HepG2 (cell line): ENCODE measurements around the gene CARHSP1. TPM values are rescaled to one million over a fixed set of nuclear protein-coding genes. Genes with fewer than 3 reads are reported as not detected.

Experiments used
- E2F2 ChIP-seq: sonication (generic); formaldehyde crosslinking; IDR thresholded peaks from 2 replicates; pipeline ENCODE4 v1.4.0; 2020; ENCODE audit warnings: missing genetic modification reagents, borderline replicate concordance
- FOSL2 ChIP-seq: sonication (generic); formaldehyde crosslinking; IDR thresholded peaks from 2 replicates; pipeline ENCODE4 v1.4.0; 2020; ENCODE audit warnings: missing genetic modification reagents
- KLF9 ChIP-seq: IDR thresholded peaks from 2 replicates; pipeline ENCODE4 v1.6.1; 2016; ENCODE audit warnings: low read depth
- NFRKB ChIP-seq: fragments of 450-650 bp; IDR thresholded peaks from 2 replicates; pipeline ENCODE4 v1.6.1; 2017
- NR3C1 ChIP-seq: sonication (generic); formaldehyde crosslinking; IDR thresholded peaks from 2 replicates; pipeline ENCODE4 v1.4.0; 2020; ENCODE audit warnings: missing genetic modification reagents
- PREB ChIP-seq: sonication (generic); formaldehyde crosslinking; IDR thresholded peaks from 2 replicates; pipeline ENCODE4 v1.4.0; 2020; ENCODE audit warnings: missing genetic modification reagents
- RARA ChIP-seq: IDR thresholded peaks from 2 replicates; pipeline ENCODE4 v1.6.1; 2016; ENCODE audit warnings: missing genetic modification reagents, missing compliant biosample characterization
- RBM22 ChIP-seq: fragments of 200-400 bp; formaldehyde crosslinking; optimal IDR thresholded peaks from 2 replicates; pipeline ENCODE3; 2017; ENCODE audit warnings: mild to moderate bottlenecking, low read length, moderate library complexity
- SP140L ChIP-seq: sonication (generic); formaldehyde crosslinking; IDR thresholded peaks from 2 replicates; pipeline ENCODE4 v1.4.0; 2020; ENCODE audit warnings: missing genetic modification reagents, borderline replicate concordance
- TEAD2 ChIP-seq: sonication (generic); formaldehyde crosslinking; IDR thresholded peaks from 2 replicates; pipeline ENCODE4 v1.9.0; 2021; ENCODE audit warnings: missing genetic modification reagents
- THYN1 ChIP-seq: sonication (generic); formaldehyde crosslinking; IDR thresholded peaks from 2 replicates; pipeline ENCODE4 v1.8.1; 2023; ENCODE audit warnings: low read depth, mild to moderate bottlenecking, moderate library complexity, missing genetic modification reagents, borderline replicate concordance
- WIZ ChIP-seq: sonication (generic); formaldehyde crosslinking; IDR thresholded peaks from 2 replicates; pipeline ENCODE4 v1.5.1; 2020; ENCODE audit warnings: mild to moderate bottlenecking, missing genetic modification reagents
- ZBTB40 ChIP-seq, 2 experiments: fragments of 450-650 bp in 1 of 2; sonication (generic) in 1 of 2; formaldehyde crosslinking in 1 of 2; IDR thresholded peaks; 2 replicates each; pipeline versions ENCODE4 v1.6.1 to v1.8.0; 2016 to 2022; ENCODE audit warnings: antibody characterized with exemption in 1 of 2, mild to moderate bottlenecking in 1 of 2, missing genetic modification reagents in 1 of 2
- ZNF362 ChIP-seq: sonication (generic); formaldehyde crosslinking; IDR thresholded peaks from 2 replicates; pipeline ENCODE4 v1.4.0; 2020; ENCODE audit warnings: missing genetic modification reagents, mild to moderate bottlenecking, borderline replicate concordance
- ZNF460 ChIP-seq: sonication (generic); formaldehyde crosslinking; IDR thresholded peaks from 2 replicates; pipeline ENCODE4 v1.5.1; 2020; ENCODE audit warnings: missing genetic modification reagents, mild to moderate bottlenecking, borderline replicate concordance
- ZNF552 ChIP-seq: sonication (generic); formaldehyde crosslinking; IDR thresholded peaks from 2 replicates; pipeline ENCODE4 v1.9.0; 2022; ENCODE audit warnings: missing genetic modification reagents, mild to moderate bottlenecking, borderline replicate concordance
- ZNF557 ChIP-seq: sonication (generic); formaldehyde crosslinking; IDR thresholded peaks from 2 replicates; pipeline ENCODE4 v1.4.0; 2020; ENCODE audit warnings: missing genetic modification reagents
- ZNF83 ChIP-seq: sonication (generic); formaldehyde crosslinking; IDR thresholded peaks from 2 replicates; pipeline ENCODE4 v1.4.0; 2020; ENCODE audit warnings: missing genetic modification reagents, mild to moderate bottlenecking, borderline replicate concordance
- polyA plus RNA-seq, 8 experiments: library from polyadenylated mRNA; depleted of rRNA in 3 of 8; stranded (reverse) in 7 of 8; unstranded in 1 of 8; fragments of >200 nt; fragmentation: Illumina TruSeq in 4 of 8; extraction: Trizol in 4 of 8; gene quantifications; 2 replicates each; pipeline versions ENCODE4 v1.2.1 to v1.2.3, GENCODE V29; 2011 to 2016; ENCODE audit warnings: low read depth in 4 of 8, missing spikeins in 1 of 8, mixed read lengths in 1 of 8; ENCODE audit not compliant: insufficient read depth in 1 of 8
- total RNA-seq, 5 experiments: library from RNA; depleted of rRNA; stranded (reverse); fragments of >200 nt; fragmentation: Illumina TruSeq; extraction: Trizol; gene quantifications; 2 replicates each; pipeline ENCODE4 v1.2.3, GENCODE V29; 2016; ENCODE audit warnings: low read depth in 1 of 5
- TF ChIP-seq, protein P1 (sequence below): sonication (generic); formaldehyde crosslinking; IDR thresholded peaks from 2 replicates; pipeline ENCODE4 v1.4.0; 2020; ENCODE audit warnings: missing genetic modification reagents

CARHSP1 gene
- total and polyA plus RNA-seq, 2 of the 13 experiments (the other 11 are each of a cell fraction or from before 2014, with no cell fraction given): 173 to 345 TPM

GRCh38 chr16:8866884-8867215 is 2.0 kb downstream of the CARHSP1 start (continued):
- TF ChIP-seq KLF9 (CRISPR knock-in tag) (no peak), ZNF552 (CRISPR knock-in tag) (no peak), THYN1 (CRISPR knock-in tag) (no peak), NR3C1 (no peak), TEAD2 (CRISPR knock-in tag) (no peak), ZNF460 (no peak), RBM22 (no peak), E2F2 (CRISPR knock-in tag) (0 out of 2 replicates have a peak, but pooled peaks have one; percentile 27), ZNF83 (no peak), RARA (CRISPR knock-in tag) (no peak), ZNF557 (CRISPR knock-in tag) (no peak), SP140L (no peak), PREB (CRISPR knock-in tag) (no peak), ZNF362 (CRISPR knock-in tag) (no peak), ZBTB40 (IDR thresholded peaks at IDR 0.05) (no peak), ZBTB40 (CRISPR knock-in tag; IDR thresholded peaks at IDR 0.05) (no peak), FOSL2 (CRISPR knock-in tag) (no peak; the same call in 1 of the 2 replicates), WIZ (0 out of 2 replicates have a peak, but pooled peaks have one; percentile 23), NFRKB (no peak)
- TF ChIP-seq, protein P1, sequence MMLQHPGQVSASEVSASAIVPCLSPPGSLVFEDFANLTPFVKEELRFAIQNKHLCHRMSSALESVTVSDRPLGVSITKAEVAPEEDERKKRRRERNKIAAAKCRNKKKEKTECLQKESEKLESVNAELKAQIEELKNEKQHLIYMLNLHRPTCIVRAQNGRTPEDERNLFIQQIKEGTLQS (CRISPR knock-in tag): no peak
